HUDEP-2 (cell line): ENCODE measurements around the gene TSHZ2.

Source experiments
- DNase-seq, 76 experiments: peaks; one replicate each; lab custom pipeline; 2025; ENCODE audit not compliant: unreplicated experiment in 76 of 76; lab: John Stamatoyannopoulos, UW

Gene TSHZ2

DNA sequence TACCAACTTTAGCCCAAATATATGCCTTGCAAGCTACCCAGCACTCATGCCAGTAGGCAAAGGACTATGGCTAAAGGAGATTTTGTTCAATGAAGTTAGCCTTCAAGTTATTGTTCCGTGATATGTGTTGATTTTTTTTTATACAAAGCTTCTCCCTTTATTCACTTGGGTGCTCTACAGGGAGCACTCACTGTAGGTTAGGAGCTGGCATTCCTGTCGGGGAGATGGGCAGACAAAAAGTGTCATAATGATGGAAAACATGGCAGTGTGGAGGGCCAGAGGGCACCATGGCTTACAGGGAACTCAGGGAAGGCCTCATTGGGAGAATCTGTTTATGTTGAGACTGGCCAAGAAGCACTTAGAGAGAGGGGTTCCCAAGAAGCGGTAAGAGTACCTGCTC, 292.4 kb downstream of the TSHZ2 start:
- DNase-seq: no peak

DNA sequence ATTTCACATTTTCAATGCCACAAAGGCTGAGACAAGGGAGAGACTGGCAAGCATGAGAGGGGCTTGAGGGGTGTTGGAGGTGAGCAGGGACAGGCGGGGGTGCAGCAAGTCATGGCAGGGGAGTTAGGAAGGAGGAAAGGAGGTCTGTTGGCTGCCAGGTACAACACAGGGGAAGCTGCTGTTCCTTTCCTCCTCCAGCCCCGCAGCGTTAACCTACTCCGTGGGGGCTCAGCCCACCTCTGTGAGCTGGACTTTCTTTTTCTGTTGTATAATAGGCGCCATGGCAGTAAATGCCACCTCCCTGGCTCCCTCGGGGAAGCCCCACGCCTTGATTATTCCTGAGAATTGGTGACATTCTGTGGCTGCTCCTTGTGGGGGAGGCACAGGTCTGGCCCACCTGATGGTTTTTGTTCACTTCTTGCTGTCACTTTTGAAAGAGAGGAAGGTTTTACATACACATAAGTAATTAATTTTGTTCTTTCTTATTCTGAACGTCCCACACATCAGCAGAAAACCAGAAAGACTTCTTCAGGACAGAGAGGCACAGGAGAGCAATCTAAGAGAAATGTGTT, 293.2 kb downstream of the TSHZ2 start:
- no peak for DNase-seq

DNA sequence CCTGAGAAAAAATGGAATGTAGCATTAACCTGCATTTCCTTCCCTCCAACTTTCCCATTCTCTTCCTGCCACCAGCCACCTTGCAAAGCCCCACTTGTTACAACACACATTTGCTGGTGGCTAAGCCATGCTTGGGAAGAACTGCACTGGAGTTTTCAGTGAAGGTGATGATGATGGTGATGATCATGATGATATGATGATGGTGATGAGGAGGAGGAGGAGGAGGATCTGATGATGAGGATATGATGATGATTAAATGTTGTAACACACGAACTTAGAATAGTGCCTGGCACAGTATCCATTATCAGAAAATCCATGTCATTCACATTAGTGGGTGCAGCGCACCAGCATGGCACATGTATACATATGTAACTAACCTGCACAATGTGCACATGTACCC, 297.2 kb downstream of the TSHZ2 start:
- no peak for DNase-seq

DNA sequence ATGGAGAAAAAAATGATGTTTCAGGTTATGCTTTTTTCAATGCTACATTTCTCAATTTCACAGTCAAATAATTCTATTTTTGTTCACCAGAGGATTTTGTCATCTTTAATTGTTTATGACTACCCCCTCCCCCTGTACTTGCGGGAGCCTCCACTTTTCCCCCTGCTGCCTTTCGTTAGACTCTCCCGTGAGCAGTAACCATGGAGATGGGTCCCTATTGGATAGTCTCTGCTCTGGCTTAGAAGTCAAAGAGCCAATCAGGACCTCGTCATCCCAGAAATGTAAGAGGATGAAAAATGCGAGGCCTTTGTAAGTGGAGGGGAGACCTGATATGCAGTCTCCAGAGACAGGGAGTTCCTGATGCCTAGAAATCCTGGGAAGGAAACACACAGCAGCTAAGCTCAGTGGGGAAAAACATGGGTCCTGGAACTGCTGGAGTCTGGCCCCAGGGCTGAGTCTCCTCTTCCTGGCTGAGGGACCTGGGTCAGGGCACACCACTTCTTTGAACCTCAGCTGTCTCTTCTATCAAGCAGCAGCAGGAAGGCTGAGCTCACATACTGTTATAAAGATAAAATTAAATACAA, 298.7 kb downstream of the TSHZ2 start:
- peak in 6 of 76 experiments; percentile 8 to 30 (median 15) for DNase-seq

DNA sequence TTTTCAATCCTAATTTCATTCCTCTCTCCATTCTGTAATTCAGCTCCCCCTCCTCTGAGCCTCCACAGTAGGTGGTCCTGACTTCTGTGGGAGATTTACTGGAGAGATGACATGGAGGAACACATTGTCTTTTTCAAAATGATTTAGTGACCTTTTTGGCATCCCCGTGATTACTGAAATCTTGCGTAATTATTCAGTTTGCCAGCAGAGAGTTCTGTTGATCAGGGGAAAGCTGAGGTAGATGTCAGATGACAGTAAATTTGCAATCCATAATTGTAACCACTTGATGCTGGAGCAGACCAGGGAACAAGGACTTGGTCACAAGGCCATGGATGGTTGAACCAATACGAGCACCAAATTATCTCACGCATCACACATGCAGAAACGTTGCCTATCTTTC, 302.2 kb downstream of the TSHZ2 start:
- no peak for DNase-seq

DNA sequence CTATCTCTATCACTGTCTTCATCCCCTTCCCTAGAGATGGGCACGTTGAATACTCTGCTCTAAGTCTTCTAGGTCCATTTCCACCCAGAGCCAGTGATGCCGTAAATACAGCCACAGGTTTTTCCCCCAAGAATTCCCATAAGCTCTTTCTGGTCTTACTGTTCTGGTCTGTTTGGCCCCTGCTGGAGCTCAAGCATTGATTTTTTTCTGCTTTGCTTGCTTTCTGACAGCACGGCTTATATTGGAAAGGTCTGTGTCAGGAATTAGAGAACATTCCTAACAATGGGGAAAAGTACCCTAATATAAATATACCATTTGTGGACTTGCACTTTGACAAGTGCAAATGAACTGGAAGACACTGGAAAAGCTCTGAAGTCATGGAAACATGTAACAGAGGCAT, 302.6 kb downstream of the TSHZ2 start:
- no peak for DNase-seq

DNA sequence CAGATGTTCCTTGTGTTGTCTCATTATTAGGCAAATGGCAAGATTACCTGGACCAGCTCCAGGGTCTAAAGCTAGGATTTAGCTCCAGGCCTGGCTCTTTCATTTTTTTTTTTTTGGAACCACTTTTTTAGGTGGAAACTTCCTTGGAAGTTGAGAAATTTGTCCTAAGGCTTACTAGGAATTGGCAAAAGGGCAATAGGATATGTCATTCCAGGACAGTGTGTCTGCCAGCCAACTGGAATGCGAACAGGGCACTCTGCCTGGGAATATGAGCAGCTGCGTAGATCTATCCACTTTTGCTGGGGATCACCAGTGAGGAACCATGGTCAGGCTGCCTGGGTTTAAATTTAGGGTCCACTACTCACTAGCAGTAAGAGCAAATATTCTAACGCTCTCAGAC, 304.0 kb downstream of the TSHZ2 start:
- DNase-seq: no peak

DNA sequence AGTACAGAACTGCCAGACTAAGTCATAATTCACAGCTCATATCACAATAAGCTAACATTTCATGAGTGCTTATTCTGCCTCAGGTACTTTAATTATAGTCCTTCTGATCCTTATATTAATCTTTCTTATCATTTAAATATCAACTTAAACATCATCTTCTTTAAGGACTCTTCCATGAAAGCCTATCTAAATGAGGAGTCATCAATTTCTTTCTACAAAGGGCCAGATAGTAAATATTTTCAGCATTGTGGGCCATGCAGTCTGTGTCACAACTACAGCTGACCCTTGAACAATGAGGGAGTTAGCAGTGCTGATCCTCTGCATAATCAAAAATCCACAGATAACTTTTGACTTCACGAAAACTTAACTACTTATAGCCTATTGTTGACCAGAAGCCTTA, 306.4 kb downstream of the TSHZ2 start:
- no peak for DNase-seq

DNA sequence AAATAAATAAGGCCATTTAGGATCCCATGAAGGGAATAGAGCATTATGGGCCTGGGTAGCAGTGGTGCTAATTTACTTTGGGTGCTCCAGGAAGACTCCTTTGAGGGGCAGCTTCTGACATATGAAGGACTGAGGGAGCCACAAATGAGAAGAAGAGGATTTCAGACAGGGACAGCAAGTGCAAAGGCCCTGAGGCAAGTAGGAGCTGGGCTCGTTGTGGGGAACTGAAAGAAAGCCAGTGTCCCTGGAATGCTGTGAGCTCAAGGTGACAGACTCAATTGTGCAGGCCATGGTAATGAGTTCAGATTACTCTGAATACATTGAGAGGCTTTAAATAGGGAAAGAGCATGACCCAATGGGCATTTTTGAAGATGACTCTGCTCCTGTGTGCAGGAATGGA, 307.6 kb downstream of the TSHZ2 start:
- no peak for DNase-seq

DNA sequence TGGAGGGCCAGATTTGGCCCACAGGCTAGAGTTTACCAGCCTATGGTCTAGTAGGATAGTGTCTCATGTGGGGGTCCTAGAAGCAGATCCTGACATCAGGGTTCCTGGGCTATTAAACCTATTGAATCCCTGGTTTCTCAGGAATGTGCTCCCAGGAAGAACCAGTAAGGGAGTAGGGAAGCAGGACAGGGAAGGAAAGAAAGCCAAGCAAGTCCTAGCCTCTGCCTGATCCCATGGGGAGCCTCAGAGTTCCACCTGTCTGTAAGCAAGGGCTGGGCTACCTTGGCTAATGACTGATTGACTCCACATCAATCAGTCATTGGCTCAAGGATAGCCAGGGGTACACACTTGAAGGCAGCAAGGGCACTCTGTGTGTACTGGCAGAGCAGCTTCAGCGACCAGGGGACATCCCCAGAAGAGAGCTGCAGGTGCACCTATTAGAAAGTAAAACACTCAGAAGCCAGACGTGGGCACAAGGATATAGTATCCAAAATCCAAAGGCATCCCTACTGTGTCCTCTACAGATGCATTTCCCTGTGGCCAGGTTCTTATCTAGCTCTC, 309.5 kb downstream of the TSHZ2 start:
- no peak for DNase-seq

DNA sequence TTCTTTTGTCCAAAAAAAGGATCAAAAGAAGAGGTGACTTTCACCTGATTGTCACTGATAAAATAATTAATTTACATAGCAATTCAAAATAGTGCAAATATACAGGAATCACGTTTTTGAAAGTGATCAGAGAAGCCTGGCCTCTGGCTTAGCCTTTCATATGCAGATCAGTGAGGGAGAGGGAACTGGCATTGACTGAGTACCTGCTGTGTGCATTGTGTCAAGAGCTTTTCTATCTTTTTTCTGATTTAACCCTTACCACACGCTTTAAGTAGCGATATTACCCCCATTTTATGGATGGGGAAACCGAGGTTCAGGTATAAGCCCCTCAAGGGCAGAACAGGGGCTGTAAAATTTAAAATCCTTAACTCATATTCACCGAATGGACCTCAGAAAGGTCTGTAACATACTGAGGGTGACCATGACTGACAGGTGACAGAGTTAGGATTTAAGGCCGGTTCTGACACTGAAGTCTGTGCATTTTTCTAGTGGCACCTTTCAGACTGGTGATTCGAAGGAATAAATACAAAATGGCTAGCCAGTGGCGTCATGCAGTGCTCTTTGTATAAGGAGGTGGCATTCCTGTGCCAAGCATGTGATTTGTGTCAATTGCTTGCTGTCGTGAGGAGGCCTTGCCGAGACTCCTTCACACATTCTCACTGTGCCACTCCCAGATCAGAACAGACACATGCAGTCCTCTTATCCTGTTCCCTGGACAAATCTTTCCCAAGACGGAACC, 310.2 kb downstream of the TSHZ2 start:
- no peak for DNase-seq

DNA sequence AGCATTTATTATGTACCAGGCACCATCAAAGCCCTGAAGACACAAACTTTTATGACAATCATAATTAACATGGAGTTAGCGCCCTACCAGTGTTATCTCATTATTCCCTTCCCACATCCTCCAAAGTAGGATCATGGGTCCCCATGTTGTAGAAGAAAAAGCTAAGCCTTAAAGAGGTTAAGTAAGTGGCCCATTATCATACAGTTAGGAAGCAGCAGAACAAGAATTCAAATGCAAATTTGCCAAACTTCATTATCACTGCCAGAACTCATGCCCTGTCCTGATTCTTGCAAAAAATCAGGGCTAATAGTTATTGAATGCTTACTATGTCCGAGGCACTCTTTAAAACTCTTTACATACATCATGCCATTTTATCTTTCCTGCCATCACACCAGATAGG, 310.9 kb downstream of the TSHZ2 start:
- DNase-seq: no peak

DNA sequence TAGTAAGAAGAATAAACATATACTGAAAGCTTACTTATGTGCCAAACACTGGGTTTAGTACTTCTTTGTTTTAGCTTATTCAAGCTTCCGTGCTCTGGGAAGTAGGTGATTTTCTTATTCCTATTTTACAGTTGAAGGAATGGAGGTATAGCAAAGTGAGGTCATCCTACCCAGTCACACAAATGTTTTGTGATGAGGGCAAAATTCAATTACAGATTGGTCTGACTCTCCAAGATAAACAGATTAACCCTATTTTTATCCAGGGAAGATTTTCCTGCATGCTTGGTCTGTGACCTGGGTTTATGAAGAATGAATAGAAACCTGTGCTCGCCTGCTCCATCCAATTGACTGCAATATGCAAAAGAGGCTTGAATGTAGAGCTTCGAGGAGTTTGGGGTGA, 311.4 kb downstream of the TSHZ2 start:
- DNase-seq: no peak

DNA sequence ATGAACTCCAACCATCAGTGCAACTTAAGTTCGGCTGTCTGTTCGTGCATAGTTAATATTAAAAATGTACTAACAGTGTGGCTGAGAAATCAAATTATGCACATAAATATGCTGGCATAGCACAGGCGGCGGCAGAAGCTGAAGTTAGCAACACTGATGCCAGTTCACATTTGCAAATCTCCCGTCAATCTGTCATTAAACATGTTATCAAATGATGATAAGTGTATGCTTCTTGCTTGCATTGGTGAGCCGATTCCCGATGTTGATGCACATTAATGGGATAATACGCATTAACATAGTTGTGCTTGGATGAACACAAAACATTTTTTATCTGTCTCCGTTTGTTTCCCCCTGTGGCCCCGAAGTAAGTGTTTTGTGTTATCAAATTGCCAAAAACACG, 312.1 kb downstream of the TSHZ2 start:
- DNase-seq: no peak

DNA sequence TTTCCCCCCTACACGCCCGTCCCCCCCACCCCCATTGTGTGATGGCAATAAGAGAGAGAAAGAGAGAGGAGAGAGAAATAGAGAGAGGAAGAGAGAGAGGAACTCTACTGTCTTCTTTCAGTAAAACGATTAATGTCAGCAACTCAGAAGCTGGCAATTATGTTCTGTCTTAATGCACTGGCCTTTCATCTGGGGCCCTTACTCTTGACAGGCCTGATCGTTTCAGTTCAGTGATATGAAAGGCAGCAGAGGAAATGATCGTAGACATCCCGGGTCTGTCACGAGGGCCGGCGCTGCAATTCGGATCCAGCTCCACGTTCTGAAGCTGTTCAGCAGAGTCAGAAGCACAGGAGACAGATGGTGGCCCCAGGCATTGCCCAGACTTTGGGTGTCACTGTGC, 312.5 kb downstream of the TSHZ2 start:
- no peak for DNase-seq

DNA sequence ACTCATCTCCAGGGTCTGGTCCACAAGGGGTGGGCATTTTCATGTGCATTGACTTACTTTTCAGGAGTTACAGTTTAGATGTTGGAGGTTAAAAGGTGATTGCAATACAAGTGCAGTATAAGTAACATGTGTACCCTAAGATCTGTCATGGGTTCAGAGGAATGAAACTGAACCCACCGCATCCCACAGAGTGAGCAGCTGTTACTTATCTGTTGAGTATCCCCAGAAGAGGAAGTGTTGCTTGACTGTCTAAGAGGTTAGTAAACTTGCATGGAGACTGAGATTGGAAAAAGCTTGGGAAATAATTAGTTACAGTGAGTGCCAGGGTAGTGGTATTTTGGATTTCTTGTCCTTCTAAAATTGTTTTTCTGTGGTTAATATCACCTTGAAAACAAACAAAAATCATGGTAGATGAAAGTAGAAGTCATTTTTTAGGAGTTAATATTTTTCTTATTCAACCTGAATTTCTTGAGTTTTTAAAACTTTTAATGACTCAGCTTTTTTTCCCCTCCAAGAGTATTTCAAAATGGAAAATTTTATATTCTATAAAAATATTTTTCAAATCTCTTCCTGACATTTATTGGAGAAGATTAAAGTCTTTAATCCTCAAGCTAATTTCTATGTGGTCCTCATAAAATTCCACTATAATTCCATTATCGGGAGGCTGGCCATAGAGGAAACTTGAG, 315.3 kb downstream of the TSHZ2 start:
- no peak for DNase-seq

DNA sequence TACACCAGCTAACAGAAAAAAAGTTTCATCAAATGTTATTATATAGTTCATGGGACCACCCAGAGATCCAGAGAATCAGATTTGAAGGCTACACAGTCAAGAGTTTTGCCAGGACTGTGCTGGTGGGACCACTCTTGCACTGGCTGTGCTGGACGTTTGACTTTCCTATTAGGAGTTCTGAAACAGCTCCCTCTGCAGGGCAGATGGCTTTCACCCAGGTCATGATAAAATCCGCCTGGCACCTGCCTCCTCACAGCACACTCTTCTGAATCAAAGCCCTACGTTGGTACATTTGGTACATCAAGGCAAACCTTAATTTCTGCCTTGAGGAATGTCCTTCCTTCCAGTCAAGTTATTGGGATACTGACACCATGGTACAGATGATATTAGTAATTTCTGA, 319.4 kb downstream of the TSHZ2 start:
- DNase-seq: peak in 22 of 76 experiments; percentile 4 to 62 (median 11)

DNA sequence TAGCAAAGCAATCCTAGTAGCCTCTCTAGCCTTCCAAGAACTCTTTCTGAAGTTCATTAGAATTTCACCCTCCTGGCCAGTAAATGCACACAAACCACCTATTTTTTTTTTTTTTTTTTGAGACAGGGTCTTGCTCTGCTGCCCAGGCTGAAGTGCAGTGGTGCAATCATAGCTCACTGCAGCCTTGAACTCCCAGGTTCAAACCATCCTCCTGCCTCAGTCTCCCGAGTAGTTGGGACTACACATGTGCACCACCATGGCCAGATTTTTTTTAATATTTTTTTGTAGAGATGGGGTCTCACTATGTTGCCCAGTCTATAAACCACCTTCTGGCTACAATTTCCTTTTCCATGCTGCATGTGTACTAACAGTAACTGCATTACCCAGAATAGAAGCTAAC, 320.2 kb downstream of the TSHZ2 start:
- no peak for DNase-seq

DNA sequence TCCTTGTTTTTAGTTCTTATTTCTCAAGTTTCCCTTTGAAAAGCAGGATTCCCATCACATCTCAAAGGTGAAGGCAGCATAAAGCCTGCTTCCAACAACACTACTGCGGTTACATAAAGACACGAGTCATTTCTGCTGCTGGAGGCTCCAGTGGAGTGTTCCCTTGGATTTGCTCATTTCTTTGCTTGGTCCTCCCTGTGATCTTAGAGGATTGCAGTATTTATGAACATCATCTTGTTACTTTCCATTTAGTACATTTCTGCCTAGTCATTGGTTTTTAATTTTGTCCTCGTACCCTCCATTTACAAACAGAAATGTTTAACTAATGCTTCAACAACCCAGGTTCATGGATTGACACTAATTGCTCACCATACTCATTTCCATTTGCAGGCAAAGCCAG, 322.6 kb downstream of the TSHZ2 start:
- DNase-seq: no peak

DNA sequence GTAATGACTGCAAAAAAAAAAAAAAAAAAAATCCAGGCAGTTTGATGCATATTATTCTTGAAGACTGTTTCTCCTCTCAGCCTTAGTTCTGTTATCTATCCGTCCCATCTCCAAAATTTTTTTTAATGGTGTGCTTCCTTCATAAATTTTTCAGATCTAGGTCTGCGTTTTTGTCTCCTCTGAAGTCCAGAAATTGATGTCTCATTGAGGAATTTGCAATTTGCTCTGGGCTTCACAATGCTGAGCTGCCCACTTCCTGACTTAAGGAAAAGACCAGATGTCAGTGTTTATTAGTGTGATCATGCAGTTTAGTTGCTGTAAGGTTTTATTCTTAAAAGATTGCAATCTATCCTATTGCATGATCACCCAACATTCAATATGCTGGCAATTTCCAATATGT, 323.9 kb downstream of the TSHZ2 start:
- DNase-seq: no peak

DNA sequence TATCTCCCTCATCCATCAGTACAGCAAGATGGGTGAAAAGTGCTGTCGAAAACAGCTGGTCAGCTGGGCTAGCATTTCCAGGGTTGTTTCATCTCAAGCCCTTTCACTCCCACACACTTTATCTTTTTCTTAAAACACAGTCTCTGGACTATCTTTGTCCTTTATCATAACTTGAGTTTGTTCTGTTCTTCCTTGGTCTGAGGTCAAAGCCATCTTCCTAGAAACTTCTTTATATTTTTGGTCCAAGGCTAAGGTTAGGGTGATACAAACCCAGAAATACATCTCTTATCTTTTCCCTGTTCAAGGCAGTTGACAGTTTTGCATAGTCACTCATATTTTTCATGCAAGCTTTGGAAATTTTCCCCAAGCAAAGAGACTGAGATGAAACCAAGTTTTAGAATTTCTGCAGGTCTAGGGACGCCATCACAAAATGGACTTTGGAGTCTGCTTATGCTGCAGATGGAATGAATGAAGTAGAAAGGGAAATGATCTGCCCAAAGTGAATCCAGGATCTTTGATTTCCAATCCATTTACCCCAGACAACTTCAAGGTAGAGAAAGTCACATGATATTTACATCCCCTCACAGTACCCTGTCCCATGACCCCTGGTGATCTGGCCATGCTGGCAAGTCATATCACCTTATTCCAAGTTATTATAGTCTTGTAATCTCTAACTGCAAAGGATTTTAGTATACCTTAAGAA, 324.4 kb downstream of the TSHZ2 start:
- DNase-seq: peak in 49 of 76 experiments; percentile 2 to 89 (median 47)
